HUES48 (cell line): ENCODE data around the gene UBE2QL1.

Experiments used
- H3K27ac ChIP-seq: one replicate; pipeline ENCODE4 v1.7.0; 2013; ENCODE audit warnings: low read depth, low read length, inconsistent platforms
- H3K27me3 ChIP-seq: 2 replicates; pipeline ENCODE4 v1.6.1; 2013; ENCODE audit warnings: mild to moderate bottlenecking, low read length; ENCODE audit not compliant: control insufficient read depth, insufficient read depth
- H3K36me3 ChIP-seq: 2 replicates; pipeline ENCODE4 v1.6.1; 2013; ENCODE audit warnings: low read length; ENCODE audit not compliant: control insufficient read depth, insufficient read depth
- H3K4me1 ChIP-seq: 2 replicates; pipeline ENCODE4 v1.6.1; 2013; ENCODE audit warnings: mild to moderate bottlenecking, low read length; ENCODE audit not compliant: control insufficient read depth, insufficient read depth
- H3K4me3 ChIP-seq: 2 replicates; pipeline ENCODE4 v1.5.1; 2013; ENCODE audit warnings: mild to moderate bottlenecking, low read depth, low read length
- H3K9ac ChIP-seq: 2 replicates; pipeline ENCODE4 v1.6.1; 2013; ENCODE audit warnings: mild to moderate bottlenecking, low read depth, low read length, moderate library complexity
- H3K9me3 ChIP-seq: 2 replicates; pipeline ENCODE4 v1.6.1; 2013; ENCODE audit warnings: low read length; ENCODE audit not compliant: control insufficient read depth, insufficient read depth

UBE2QL1 gene

GRCh38 chr5:6490693-6491092 is 42.0 kb downstream of the UBE2QL1 start:
- peaks cover 15% of the 10 kb centered on the region for H3K4me1 ChIP-seq
- peaks cover 20% of the 10 kb centered on the region; the same call in 1 of the 2 replicates for H3K27me3 ChIP-seq
- H3K9ac ChIP-seq = no peak overlapping the region
- H3K9me3 ChIP-seq = no peaks in the 10 kb centered on the region
- H3K27ac ChIP-seq = no peak overlapping the region
- H3K36me3 ChIP-seq = no peaks in the 10 kb centered on the region
- H3K4me3 ChIP-seq = no peak overlapping the region

GRCh38 chr5:6491196-6491918 is 42.7 kb downstream of the UBE2QL1 start:
- H3K9me3 ChIP-seq = no peaks in the 10 kb centered on the region
- no peak overlapping the region for H3K4me3 ChIP-seq
- H3K9ac ChIP-seq = no peak overlapping the region
- H3K27ac ChIP-seq = no peak overlapping the region
- H3K4me1 ChIP-seq = peaks cover 15% of the 10 kb centered on the region
- no peaks in the 10 kb centered on the region for H3K36me3 ChIP-seq
- peaks cover 20% of the 10 kb centered on the region; the same call in 1 of the 2 replicates for H3K27me3 ChIP-seq

GRCh38 chr5:6491919-6492290 is 43.2 kb downstream of the UBE2QL1 start:
- H3K9me3 ChIP-seq = no peaks in the 10 kb centered on the region
- H3K27ac ChIP-seq = no peak overlapping the region
- H3K4me3 ChIP-seq = no peak overlapping the region
- no peaks in the 10 kb centered on the region for H3K36me3 ChIP-seq
- H3K27me3 ChIP-seq = peaks cover 20% of the 10 kb centered on the region; the same call in 1 of the 2 replicates
- H3K4me1 ChIP-seq = peaks cover 15% of the 10 kb centered on the region
- H3K9ac ChIP-seq = no peak overlapping the region

GRCh38 chr5:6492934-6493333 is 44.3 kb downstream of the UBE2QL1 start:
- Histone ChIP-seq H3K27ac (no peak overlapping the region), H3K27me3 (peaks cover 20% of the 10 kb centered on the region; the same call in 1 of the 2 replicates), H3K36me3 (no peaks in the 10 kb centered on the region), H3K9me3 (no peaks in the 10 kb centered on the region), H3K4me3 (no peak overlapping the region), H3K4me1 (peaks cover 15% of the 10 kb centered on the region), H3K9ac (no peak overlapping the region)

GRCh38 chr5:6493681-6494454 is 45.2 kb downstream of the UBE2QL1 start:
- no peaks in the 10 kb centered on the region for H3K36me3 ChIP-seq
- H3K4me3 ChIP-seq = no peak overlapping the region
- no peaks in the 10 kb centered on the region for H3K9me3 ChIP-seq
- peaks cover 15% of the 10 kb centered on the region for H3K4me1 ChIP-seq
- H3K27ac ChIP-seq = no peak overlapping the region
- H3K9ac ChIP-seq = no peak overlapping the region
- peaks cover 20% of the 10 kb centered on the region; the same call in 1 of the 2 replicates for H3K27me3 ChIP-seq

GRCh38 chr5:6494939-6495338 is 46.3 kb downstream of the UBE2QL1 start:
- Histone ChIP-seq H3K4me3 (no peak overlapping the region), H3K27ac (no peak overlapping the region), H3K9me3 (no peaks in the 10 kb centered on the region), H3K9ac (no peak overlapping the region), H3K4me1 (peaks cover 15% of the 10 kb centered on the region), H3K27me3 (peaks cover 20% of the 10 kb centered on the region; the same call in 1 of the 2 replicates), H3K36me3 (no peaks in the 10 kb centered on the region)

- H3K9ac ChIP-seq = no peak overlapping the region
- no peak overlapping the region for H3K4me3 ChIP-seq
- H3K4me1 ChIP-seq = peaks cover 15% of the 10 kb centered on the region
- H3K36me3 ChIP-seq = no peaks in the 10 kb centered on the region
- no peak overlapping the region for H3K27ac ChIP-seq
- H3K9me3 ChIP-seq = no peaks in the 10 kb centered on the region
- H3K27me3 ChIP-seq = peaks cover 20% of the 10 kb centered on the region; the same call in 1 of the 2 replicates
These were observed 47.0 kb downstream of the UBE2QL1 start for GRCh38 chr5:6495433-6496206.

- no peak overlapping the region for H3K9ac ChIP-seq
These were observed 47.5 kb downstream of the UBE2QL1 start for GRCh38 chr5:6496207-6496584.

GRCh38 chr5:6496636-6497035 is 48.0 kb downstream of the UBE2QL1 start:
- Histone ChIP-seq H3K27me3 (peaks cover 13% of the 10 kb centered on the region; the same call in 1 of the 2 replicates), H3K36me3 (no peaks in the 10 kb centered on the region), H3K9ac (no peak overlapping the region), H3K9me3 (no peaks in the 10 kb centered on the region), H3K4me3 (no peak overlapping the region), H3K4me1 (peaks cover 5% of the 10 kb centered on the region), H3K27ac (no peak overlapping the region)

More at GRCh38 chr5:6496207-6496584, 47.5 kb downstream of the UBE2QL1 start:
- no peak overlapping the region for H3K27ac ChIP-seq
- H3K4me1 ChIP-seq = peaks cover 10% of the 10 kb centered on the region
- H3K27me3 ChIP-seq = peaks cover 17% of the 10 kb centered on the region; the same call in 1 of the 2 replicates
- H3K9me3 ChIP-seq = no peaks in the 10 kb centered on the region
- no peaks in the 10 kb centered on the region for H3K36me3 ChIP-seq
- H3K4me3 ChIP-seq = no peak overlapping the region

- H3K36me3 ChIP-seq = no peaks in the 10 kb centered on the region
- no peak overlapping the region for H3K9ac ChIP-seq
- no peak overlapping the region for H3K27ac ChIP-seq
- H3K27me3 ChIP-seq = peaks cover 6% of the 10 kb centered on the region; the same call in 1 of the 2 replicates
- H3K4me3 ChIP-seq = no peak overlapping the region
- H3K4me1 ChIP-seq = no peaks in the 10 kb centered on the region
- H3K9me3 ChIP-seq = no peaks in the 10 kb centered on the region
These were observed 48.6 kb downstream of the UBE2QL1 start for GRCh38 chr5:6497262-6497661.
